Memory B cell (primary cell): ENCODE measurements around the gene GSDME.

Experiments used
- ATAC-seq: fragments of 150-1000 bp; cut with Tn5 transposase; 2 replicates; pipeline ENCODE4 v1.10.0; 2021; ENCODE audit warnings: low read depth, mild to moderate bottlenecking, moderate library complexity
- DNase-seq, 2 donors: peaks; one replicate each; pipeline ENCODE4 v3.0.0; 2022; ENCODE audit warnings: low spot score in 2 of 2
- H3K27ac Mint-ChIP-seq: one replicate; pipeline ENCODE4 v1.8.0; 2022; ENCODE audit warnings: mild to moderate bottlenecking, moderate library complexity, mixed read lengths
- H3K27me3 Mint-ChIP-seq: one replicate; pipeline ENCODE4 v1.8.0; 2022; ENCODE audit warnings: mixed read lengths
- H3K36me3 Mint-ChIP-seq: one replicate; pipeline ENCODE4 v1.8.0; 2022; ENCODE audit warnings: mild to moderate bottlenecking, mixed read lengths
- H3K4me1 Mint-ChIP-seq: one replicate; pipeline ENCODE4 v1.8.0; 2022; ENCODE audit warnings: mixed read lengths
- H3K4me3 Mint-ChIP-seq: one replicate; pipeline ENCODE4 v1.8.0; 2022; ENCODE audit warnings: mild to moderate bottlenecking, moderate library complexity, mixed read lengths
- H3K9me3 Mint-ChIP-seq: one replicate; pipeline ENCODE4 v1.8.0; 2022; ENCODE audit warnings: mixed read lengths

GSDME gene

GRCh38 chr7:24786306-24786705, 29.0 kb upstream of the GSDME start:
- DNase-seq: no peak
- Mint-ChIP-seq H3K27me3 (no peaks in the 10 kb centered on the region), H3K27ac (no peak overlapping the region), H3K36me3 (peaks cover 5% of the 10 kb centered on the region), H3K4me1 (no peaks in the 10 kb centered on the region), H3K4me3 (no peak overlapping the region), H3K9me3 (peaks cover 5% of the 10 kb centered on the region)
- ATAC-seq: no peak

- Mint-ChIP-seq H3K9me3 (peaks cover 4% of the 10 kb centered on the region), H3K4me3 (no peak overlapping the region), H3K27ac (no peak overlapping the region), H3K27me3 (no peaks in the 10 kb centered on the region), H3K36me3 (peaks cover 5% of the 10 kb centered on the region), H3K4me1 (peaks cover 1% of the 10 kb centered on the region)
- DNase-seq (no peak), ATAC-seq (no peak)
Measured at GRCh38 chr7:24784277-24784676, 27.0 kb upstream of the GSDME start.

GRCh38 chr7:24783698-24784097, 26.4 kb upstream of the GSDME start:
- DNase-seq (no peak), ATAC-seq (no peak)
- no peak overlapping the region for H3K27ac Mint-ChIP-seq

GRCh38 chr7:24781106-24781505, 23.8 kb upstream of the GSDME start:
- Mint-ChIP-seq H3K27ac (no peak overlapping the region), H3K9me3 (peaks cover 4% of the 10 kb centered on the region), H3K36me3 (peaks cover 5% of the 10 kb centered on the region), H3K27me3 (no peaks in the 10 kb centered on the region), H3K4me3 (no peak overlapping the region), H3K4me1 (peaks cover 6% of the 10 kb centered on the region)
- no peak for ATAC-seq
- no peak for DNase-seq

More at GRCh38 chr7:24783698-24784097, 26.4 kb upstream of the GSDME start:
- peaks cover 4% of the 10 kb centered on the region for H3K9me3 Mint-ChIP-seq
- H3K4me1 Mint-ChIP-seq: peaks cover 6% of the 10 kb centered on the region
- H3K36me3 Mint-ChIP-seq: peaks cover 5% of the 10 kb centered on the region
- H3K27me3 Mint-ChIP-seq: no peaks in the 10 kb centered on the region
- H3K4me3 Mint-ChIP-seq: no peak overlapping the region

GRCh38 chr7:24779283-24779655, 22.0 kb upstream of the GSDME start:
- Mint-ChIP-seq H3K4me3 (no peak overlapping the region), H3K4me1 (peaks cover 6% of the 10 kb centered on the region), H3K27ac (peak overlapping the region; percentile 12), H3K36me3 (peaks cover 5% of the 10 kb centered on the region), H3K9me3 (peaks cover 4% of the 10 kb centered on the region), H3K27me3 (no peaks in the 10 kb centered on the region)
- DNase-seq: no peak
- no peak for ATAC-seq

GRCh38 chr7:24778543-24779282, 21.4 kb upstream of the GSDME start:
- H3K27me3 Mint-ChIP-seq: no peaks in the 10 kb centered on the region
- H3K27ac Mint-ChIP-seq: peak overlapping the region; percentile 12
- ATAC-seq (no peak), DNase-seq (no peak)
- H3K4me1 Mint-ChIP-seq: peaks cover 6% of the 10 kb centered on the region
- peaks cover 4% of the 10 kb centered on the region for H3K9me3 Mint-ChIP-seq
- no peak overlapping the region for H3K4me3 Mint-ChIP-seq
- peaks cover 4% of the 10 kb centered on the region for H3K36me3 Mint-ChIP-seq

- ATAC-seq (no peak), DNase-seq (no peak)
- Mint-ChIP-seq H3K27me3 (no peaks in the 10 kb centered on the region), H3K36me3 (no peaks in the 10 kb centered on the region), H3K4me3 (no peak overlapping the region), H3K27ac (no peak overlapping the region), H3K4me1 (peaks cover 6% of the 10 kb centered on the region), H3K9me3 (no peaks in the 10 kb centered on the region)
Measured at GRCh38 chr7:24777806-24778205, 20.5 kb upstream of the GSDME start.

- Mint-ChIP-seq H3K27ac (no peak overlapping the region), H3K36me3 (peaks cover 6% of the 10 kb centered on the region), H3K27me3 (peaks cover 1% of the 10 kb centered on the region), H3K9me3 (peaks cover 5% of the 10 kb centered on the region), H3K4me3 (no peak overlapping the region), H3K4me1 (no peaks in the 10 kb centered on the region)
- no peak for DNase-seq
- ATAC-seq: no peak
Measured at GRCh38 chr7:24773646-24774045, 16.4 kb upstream of the GSDME start.

GRCh38 chr7:24769851-24770250, 12.6 kb upstream of the GSDME start:
- DNase-seq (no peak), ATAC-seq (no peak)
- Mint-ChIP-seq H3K27ac (no peak overlapping the region), H3K36me3 (peaks cover 6% of the 10 kb centered on the region), H3K9me3 (peaks cover 5% of the 10 kb centered on the region), H3K4me1 (no peaks in the 10 kb centered on the region), H3K4me3 (no peak overlapping the region), H3K27me3 (peaks cover 9% of the 10 kb centered on the region)

GRCh38 chr7:24769014-24769830, 12.0 kb upstream of the GSDME start:
- H3K4me1 Mint-ChIP-seq: no peaks in the 10 kb centered on the region
- H3K4me3 Mint-ChIP-seq: no peak overlapping the region
- peaks cover 9% of the 10 kb centered on the region for H3K27me3 Mint-ChIP-seq
- DNase-seq: no peak
- peaks cover 5% of the 10 kb centered on the region for H3K9me3 Mint-ChIP-seq
- H3K36me3 Mint-ChIP-seq: peaks cover 6% of the 10 kb centered on the region
- H3K27ac Mint-ChIP-seq: no peak overlapping the region
- ATAC-seq: no peak

- no peak for ATAC-seq
Measured at GRCh38 chr7:24767878-24768569, 10.8 kb upstream of the GSDME start.

GRCh38 chr7:24764972-24765744, 7.9 kb upstream of the GSDME start:
- H3K4me3 Mint-ChIP-seq: no peak overlapping the region
- no peak overlapping the region for H3K27ac Mint-ChIP-seq
- H3K4me1 Mint-ChIP-seq: no peaks in the 10 kb centered on the region
- ATAC-seq (no peak), DNase-seq (no peak)
- peaks cover 11% of the 10 kb centered on the region for H3K27me3 Mint-ChIP-seq
- peaks cover under 1% of the 10 kb centered on the region for H3K36me3 Mint-ChIP-seq
- H3K9me3 Mint-ChIP-seq: no peaks in the 10 kb centered on the region

More at GRCh38 chr7:24767878-24768569, 10.8 kb upstream of the GSDME start:
- peaks cover 5% of the 10 kb centered on the region for H3K9me3 Mint-ChIP-seq
- no peaks in the 10 kb centered on the region for H3K4me1 Mint-ChIP-seq
- no peak for DNase-seq
- no peak overlapping the region for H3K27ac Mint-ChIP-seq
- H3K4me3 Mint-ChIP-seq: no peak overlapping the region
- H3K27me3 Mint-ChIP-seq: peaks cover 11% of the 10 kb centered on the region
- peaks cover 6% of the 10 kb centered on the region for H3K36me3 Mint-ChIP-seq

- Mint-ChIP-seq H3K27ac (no peak overlapping the region), H3K27me3 (peaks cover 14% of the 10 kb centered on the region), H3K4me3 (no peak overlapping the region), H3K36me3 (no peaks in the 10 kb centered on the region), H3K4me1 (no peaks in the 10 kb centered on the region), H3K9me3 (no peaks in the 10 kb centered on the region)
- DNase-seq: no peak
- ATAC-seq: no peak
Measured at GRCh38 chr7:24764011-24764410, 6.7 kb upstream of the GSDME start.
